Breast epithelium (tissue), 3 donors: ENCODE data around the gene SCUBE2.

Experiments used
- POLR2AphosphoS5 ChIP-seq, 3 donors: sonication (generic); formaldehyde crosslinking; IDR thresholded peaks; one replicate each; pipeline ENCODE4 v1.6.1; 2017; ENCODE audit warnings: antibody characterized with exemption in 3 of 3
- TF ChIP-seq, protein P1 (sequence below), 3 donors: fragments of 450-650 bp; IDR thresholded peaks; one replicate each; pipeline ENCODE4 v1.5.1; 2016 to 2017; ENCODE audit warnings: antibody characterized with exemption in 3 of 3, mild to moderate bottlenecking in 3 of 3, moderate library complexity in 3 of 3

DNA sequence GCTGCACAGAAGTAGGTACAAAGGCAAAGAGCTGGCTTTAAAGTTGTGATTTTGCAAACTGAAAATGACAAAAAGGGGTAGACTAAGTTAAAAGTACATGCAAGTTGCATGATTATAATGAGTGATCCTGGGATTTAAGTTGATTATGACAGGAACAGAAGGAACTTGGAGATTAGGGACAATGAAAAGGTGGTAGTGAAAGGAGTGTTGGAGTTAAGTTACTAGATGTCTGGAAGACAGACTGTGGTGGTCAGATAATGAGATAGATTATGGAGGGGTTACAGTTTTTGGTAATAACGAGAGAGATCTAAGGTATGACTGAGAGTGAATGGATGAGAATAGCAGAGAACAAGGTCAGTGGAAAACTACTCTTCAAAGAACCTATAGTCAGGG is 119.5 kb downstream of the SCUBE2 start:
- TF ChIP-seq, protein P1, sequence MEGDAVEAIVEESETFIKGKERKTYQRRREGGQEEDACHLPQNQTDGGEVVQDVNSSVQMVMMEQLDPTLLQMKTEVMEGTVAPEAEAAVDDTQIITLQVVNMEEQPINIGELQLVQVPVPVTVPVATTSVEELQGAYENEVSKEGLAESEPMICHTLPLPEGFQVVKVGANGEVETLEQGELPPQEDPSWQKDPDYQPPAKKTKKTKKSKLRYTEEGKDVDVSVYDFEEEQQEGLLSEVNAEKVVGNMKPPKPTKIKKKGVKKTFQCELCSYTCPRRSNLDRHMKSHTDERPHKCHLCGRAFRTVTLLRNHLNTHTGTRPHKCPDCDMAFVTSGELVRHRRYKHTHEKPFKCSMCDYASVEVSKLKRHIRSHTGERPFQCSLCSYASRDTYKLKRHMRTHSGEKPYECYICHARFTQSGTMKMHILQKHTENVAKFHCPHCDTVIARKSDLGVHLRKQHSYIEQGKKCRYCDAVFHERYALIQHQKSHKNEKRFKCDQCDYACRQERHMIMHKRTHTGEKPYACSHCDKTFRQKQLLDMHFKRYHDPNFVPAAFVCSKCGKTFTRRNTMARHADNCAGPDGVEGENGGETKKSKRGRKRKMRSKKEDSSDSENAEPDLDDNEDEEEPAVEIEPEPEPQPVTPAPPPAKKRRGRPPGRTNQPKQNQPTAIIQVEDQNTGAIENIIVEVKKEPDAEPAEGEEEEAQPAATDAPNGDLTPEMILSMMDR (IDR thresholded peaks at IDR 0.05): no peak
- TF ChIP-seq POLR2AphosphoS5 (IDR thresholded peaks at IDR 0.05): no peak
